Activated gamma-delta T cell treated with anti-CD3 and anti-CD28 coated beads, Interleukin-2, amount 50 U/mL, for 16 hours (primary cell): ENCODE data around the gene HAPLN3.

ENCODE experiments used
- DNase-seq: peaks from one replicate; pipeline ENCODE4 v3.0.0-alpha.2; 2020; ENCODE audit warnings: low read depth

Gene HAPLN3

DNA sequence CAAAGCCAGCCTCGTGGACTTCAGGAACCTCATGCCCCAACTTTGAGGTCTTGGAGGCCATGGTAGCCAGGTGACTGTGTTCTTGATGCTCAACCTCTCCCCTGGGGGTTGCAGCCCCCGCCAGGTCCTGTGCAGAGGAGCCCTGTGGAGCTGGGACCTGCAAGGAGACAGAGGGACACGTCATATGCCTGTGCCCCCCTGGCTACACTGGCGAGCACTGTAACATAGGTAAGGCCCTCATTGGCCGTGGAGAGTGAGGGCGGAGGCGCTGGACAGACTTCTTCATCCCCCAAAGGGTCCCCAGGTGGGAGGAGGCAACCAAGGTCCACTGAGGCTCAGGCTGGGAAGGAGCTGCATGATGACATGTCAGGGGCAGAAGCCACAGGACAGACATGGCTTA, 35.1 kb downstream of the HAPLN3 start:
- no peak for DNase-seq

- DNase-seq = no peak
Observed at GRCh38 chr15:88859550-88859949, 35.8 kb downstream of the HAPLN3 start.

DNA sequence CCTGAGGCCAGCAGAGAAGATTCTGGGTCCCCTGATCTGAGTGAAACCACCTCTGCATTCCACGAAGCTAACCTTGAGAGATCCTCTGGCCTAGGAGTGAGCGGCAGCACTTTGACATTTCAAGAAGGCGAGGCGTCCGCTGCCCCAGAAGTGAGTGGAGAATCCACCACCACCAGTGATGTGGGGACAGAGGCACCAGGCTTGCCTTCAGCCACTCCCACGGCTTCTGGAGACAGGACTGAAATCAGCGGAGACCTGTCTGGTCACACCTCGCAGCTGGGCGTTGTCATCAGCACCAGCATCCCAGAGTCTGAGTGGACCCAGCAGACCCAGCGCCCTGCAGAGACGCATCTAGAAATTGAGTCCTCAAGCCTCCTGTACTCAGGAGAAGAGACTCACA, 36.4 kb downstream of the HAPLN3 start:
- DNase-seq = no peak

DNA sequence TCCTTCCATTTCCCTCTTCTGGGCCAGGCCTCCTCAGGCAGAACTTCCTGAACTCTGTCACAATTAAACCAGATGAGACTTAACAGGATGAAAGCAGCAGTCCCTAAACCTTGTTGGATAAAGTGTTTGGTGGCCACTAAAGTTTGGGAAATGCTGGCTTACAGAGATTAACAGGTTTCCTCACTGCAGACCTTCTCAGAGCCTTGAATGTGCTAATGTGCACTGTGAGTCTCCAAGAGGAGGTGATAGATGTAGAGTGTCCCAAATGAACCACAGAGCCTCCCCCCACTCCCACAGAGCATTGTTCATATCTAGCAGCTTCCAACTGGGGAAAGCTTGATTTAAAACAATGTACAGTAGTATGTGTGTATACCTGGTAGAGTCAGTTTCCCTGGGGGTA, 42.9 kb downstream of the HAPLN3 start:
- no peak for DNase-seq

GRCh38 chr15:88849376-88850072, 45.8 kb downstream of the HAPLN3 start:
- DNase-seq = no peak

DNA sequence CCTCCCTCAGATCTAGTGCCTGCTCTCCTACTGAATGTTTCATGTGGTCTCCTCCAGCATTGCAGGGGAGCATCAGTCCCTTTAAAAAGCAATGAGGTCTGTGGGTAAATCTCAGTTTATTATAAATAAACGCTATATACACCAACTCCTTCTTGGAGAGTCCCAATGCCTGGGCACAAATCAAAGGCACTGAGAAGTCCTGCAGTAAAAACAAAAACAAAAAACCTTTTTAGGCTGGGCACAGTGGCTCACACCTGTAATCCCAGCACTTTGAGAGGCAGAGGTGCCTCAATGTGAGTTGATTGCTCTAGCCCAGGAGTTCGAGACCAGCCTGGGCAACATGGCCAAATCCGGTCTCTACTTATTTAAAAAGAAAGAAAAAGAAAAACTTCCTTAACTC, 47.1 kb downstream of the HAPLN3 start:
- no peak for DNase-seq

DNA sequence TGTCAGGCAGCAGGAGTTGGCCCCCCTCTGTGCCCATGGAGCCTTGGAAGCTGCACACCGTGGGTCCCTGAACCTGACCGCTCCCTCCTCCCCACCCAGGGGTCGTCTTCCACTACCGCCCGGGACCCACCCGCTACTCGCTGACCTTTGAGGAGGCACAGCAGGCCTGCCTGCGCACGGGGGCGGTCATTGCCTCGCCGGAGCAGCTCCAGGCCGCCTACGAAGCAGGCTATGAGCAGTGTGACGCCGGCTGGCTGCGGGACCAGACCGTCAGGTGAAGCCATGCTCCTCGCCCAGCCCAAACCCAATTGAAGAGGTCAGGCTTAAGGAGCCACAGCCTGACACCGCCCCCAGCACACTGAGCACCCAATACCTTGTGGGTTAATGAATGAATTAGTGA, 48.2 kb downstream of the HAPLN3 start:
- DNase-seq = no peak

- DNase-seq = no peak
Observed at GRCh38 chr15:88845616-88846015, 49.7 kb downstream of the HAPLN3 start.

DNA sequence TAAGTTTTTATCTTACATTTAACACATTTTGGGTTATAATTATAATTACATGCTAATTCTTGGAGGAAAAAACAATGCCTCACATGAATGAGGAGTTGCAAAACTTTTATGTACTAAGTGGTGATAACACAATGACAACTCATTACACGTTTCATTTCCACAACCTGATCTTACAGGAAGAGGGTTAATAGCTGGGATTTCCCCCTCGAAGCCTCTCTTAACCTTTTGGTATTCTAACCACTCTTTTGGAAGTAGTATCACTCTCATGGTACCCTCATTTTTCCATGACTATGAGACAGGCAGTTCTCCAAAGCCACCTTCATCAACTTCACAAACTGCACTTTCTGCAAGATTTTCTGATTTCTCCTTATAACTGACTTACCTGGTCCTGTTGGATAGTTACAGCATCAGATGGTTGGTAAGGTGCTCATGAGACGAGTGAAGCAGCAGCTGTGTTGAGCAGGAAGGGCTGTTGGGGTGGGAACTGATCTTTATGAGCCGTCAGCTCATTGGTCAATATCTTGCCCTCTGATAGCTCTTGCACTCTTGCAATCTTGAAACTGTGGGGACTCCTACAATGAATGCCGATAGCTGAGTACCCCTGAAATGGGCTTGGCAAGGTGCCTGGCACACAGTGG, 50.5 kb downstream of the HAPLN3 start:
- DNase-seq = no peak

DNA sequence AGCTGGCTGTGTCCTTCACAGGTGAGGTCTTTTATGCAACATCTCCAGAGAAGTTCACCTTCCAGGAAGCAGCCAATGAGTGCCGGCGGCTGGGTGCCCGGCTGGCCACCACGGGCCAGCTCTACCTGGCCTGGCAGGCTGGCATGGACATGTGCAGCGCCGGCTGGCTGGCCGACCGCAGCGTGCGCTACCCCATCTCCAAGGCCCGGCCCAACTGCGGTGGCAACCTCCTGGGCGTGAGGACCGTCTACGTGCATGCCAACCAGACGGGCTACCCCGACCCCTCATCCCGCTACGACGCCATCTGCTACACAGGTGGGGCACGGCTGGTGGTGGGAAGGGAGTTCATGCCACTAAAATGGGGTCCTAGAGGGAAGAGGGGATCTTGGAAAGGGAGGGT, 52.0 kb downstream of the HAPLN3 start:
- no peak for DNase-seq

DNA sequence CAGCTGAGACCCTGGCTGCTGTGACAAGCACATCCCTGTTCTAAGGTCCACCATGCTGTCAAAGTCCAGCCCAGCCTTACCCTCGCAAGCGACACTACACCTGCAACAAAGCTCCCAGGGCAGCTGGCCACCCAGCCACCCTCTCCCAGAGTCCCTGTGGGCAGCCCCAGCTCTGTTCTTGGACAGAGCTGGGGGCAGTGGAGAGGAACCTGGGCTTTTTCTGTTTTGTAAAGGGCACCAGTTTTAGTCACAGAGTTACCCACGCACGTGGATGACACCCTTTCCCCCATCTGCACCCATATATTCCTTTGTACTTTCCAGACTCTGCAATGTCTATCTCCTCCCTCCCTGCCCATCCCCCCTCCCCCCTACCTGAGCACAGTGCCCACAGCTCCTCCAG, 53.2 kb downstream of the HAPLN3 start:
- no peak for DNase-seq

- DNase-seq = no peak
Observed at GRCh38 chr15:88841236-88841635, 54.1 kb downstream of the HAPLN3 start.

GRCh38 chr15:88839961-88840360, 55.4 kb downstream of the HAPLN3 start:
- DNase-seq = no peak

GRCh38 chr15:88839146-88839545, 56.2 kb downstream of the HAPLN3 start:
- DNase-seq = no peak

DNA sequence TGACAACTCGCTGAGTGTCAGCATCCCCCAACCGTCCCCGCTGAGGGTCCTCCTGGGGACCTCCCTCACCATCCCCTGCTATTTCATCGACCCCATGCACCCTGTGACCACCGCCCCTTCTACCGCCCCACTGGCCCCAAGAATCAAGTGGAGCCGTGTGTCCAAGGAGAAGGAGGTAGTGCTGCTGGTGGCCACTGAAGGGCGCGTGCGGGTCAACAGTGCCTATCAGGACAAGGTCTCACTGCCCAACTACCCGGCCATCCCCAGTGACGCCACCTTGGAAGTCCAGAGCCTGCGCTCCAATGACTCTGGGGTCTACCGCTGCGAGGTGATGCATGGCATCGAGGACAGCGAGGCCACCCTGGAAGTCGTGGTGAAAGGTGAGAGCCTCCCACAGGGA, 56.7 kb downstream of the HAPLN3 start:
- DNase-seq = no peak

GRCh38 chr15:88835646-88836045, 59.7 kb downstream of the HAPLN3 start:
- DNase-seq = no peak

GRCh38 chr15:88835119-88835518, 60.2 kb downstream of the HAPLN3 start:
- no peak for DNase-seq

- no peak for DNase-seq
Observed at GRCh38 chr15:88834211-88834812, 61.0 kb downstream of the HAPLN3 start.

DNA sequence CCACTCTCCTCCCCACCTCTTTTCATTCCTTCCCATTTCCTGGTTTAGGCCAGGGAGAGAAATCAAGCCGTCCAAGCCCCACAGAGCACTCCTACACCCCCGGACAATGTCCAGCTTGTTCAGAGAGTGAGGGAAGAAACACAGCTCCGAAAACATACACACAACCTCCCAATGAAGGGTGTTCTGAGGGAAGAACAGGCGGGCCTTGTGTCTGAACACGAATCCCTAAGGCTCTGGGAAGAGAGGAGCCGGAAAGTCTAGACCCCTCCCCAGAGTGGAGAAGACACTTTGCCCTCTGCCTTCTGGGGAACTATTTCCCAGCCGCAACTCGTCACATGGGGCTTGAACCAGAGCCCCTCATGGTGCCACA, 61.6 kb downstream of the HAPLN3 start:
- no peak for DNase-seq

- DNase-seq = no peak
Observed at GRCh38 chr15:88832820-88833730, 62.3 kb downstream of the HAPLN3 start.

- no peak for DNase-seq
Observed at GRCh38 chr15:88830016-88830415, 65.3 kb downstream of the HAPLN3 start.

DNA sequence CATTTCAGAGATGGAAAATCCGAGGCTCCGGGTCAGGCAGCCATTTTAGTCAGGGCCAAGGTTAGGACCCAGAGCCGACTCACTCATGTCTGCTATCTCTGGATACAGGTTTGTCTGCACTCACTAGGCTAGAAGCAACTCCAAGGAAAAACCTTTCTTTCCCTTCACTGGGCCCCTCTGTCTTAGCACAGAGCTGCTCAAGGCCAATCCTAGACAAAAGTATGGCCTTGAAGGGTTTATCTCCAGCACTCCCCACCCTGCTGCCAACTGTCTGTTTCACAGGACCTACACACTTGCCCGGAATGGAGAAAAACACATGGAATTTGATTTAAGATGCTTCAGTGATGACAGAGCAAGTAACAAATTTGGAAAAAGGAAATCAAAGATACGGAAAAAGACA, 66.6 kb downstream of the HAPLN3 start:
- no peak for DNase-seq
